ENCODE results near the gene SMARCA2. TPM values are rescaled to one million over a fixed set of nuclear protein-coding genes. Genes with fewer than 3 reads are reported as not detected.

The SMARCA2 gene
- total and polyA plus RNA-seq, 9 of the 15 experiments (the other 6 are each of a cell fraction or from before 2014, with no cell fraction given): 8.0 to 34.8 (median 25.5) TPM

DNA sequence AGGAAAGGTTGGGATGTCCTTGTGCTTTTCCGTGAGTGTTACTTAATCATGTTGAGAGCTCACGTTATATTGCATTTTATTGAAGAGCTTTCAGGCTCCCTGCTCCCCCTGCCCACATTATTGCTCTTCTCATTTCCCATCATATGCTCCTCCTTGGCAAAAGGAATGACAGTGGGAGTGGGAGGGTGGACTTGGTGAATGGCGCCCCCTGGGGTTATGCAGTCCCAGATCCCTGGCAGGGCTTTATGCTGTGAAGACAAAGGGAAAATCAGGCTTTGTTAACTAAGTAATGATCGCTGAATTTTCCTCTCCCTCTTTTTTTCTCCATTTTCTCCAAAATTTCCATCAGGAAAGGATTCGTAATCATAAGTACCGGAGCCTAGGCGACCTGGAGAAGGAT is 166.6 kb downstream of the SMARCA2 start:
- Histone ChIP-seq H3K9ac (ENCODE audit: insufficient read depth in 1 of 2, low read depth in 2 of 2, low read length in 2 of 2) (no peak overlapping the region), H3K79me2 (ENCODE audit: control insufficient read depth, insufficient read depth, low read length) (no peaks in the 10 kb centered on the region), H3K4me3 (no peak overlapping the region), H3K36me3 (ENCODE audit: control insufficient read depth, insufficient read depth, low read length) (peaks cover 19% of the 10 kb centered on the region; the same call in 2 of the 3 replicates), H3K27ac (ENCODE audit: extremely low read depth, low read depth, low read length) (no peak overlapping the region), H3K9me3 (replicated peaks; ENCODE audit: control insufficient read depth, insufficient read depth, low read depth, low read length) (no peaks in the 10 kb centered on the region), H3K9me1 (ENCODE audit: control insufficient read depth, insufficient read depth, low read length) (no peaks in the 10 kb centered on the region), H2AFZ (ENCODE audit: low read depth, low read length) (no peak overlapping the region), H3K4me1 (replicated peaks in 1 of 2; ENCODE audit: control insufficient read depth in 2 of 2, insufficient read depth in 2 of 2, low read length in 2 of 2) (no peaks in the 10 kb centered on the region), H3K27me3 (ENCODE audit: control insufficient read depth in 2 of 2, insufficient read depth in 2 of 2, low read length in 2 of 2) (no peaks in the 10 kb centered on the region), H3K4me2 (ENCODE audit: insufficient read depth, low read length) (no peak overlapping the region), H4K20me1 (replicated peaks; ENCODE audit: control insufficient read depth, insufficient read depth, low read length) (no peaks in the 10 kb centered on the region)
- ChIA-PET POLR2A (interaction anchor here (0.6 kb wide), 1 partner anchor 14 kb away, joined by 3 read pairs; no protein-coding TSS in a partner anchor), CTCF (ENCODE audit: low intra/inter-chr PET ratio) (interaction anchor here (0.7 kb wide), 2 partner anchors 60 to 240 kb away, joined by 3 read pairs; no protein-coding TSS in a partner anchor)
- WGBS (ENCODE audit: insufficient coverage, low coverage, missing lambda C conversion rate): 76% methylated on average over 6 of the region's 7 CpGs
- DNase-seq (ENCODE audit: extremely low read depth in 1 of 4, low spot score in 3 of 4) (peak; percentile 13 to 30 (median 22)), ATAC-seq (peak; percentile 64; the same call in 1 of the 3 replicates), FAIRE-seq (no peak)
- in situ Hi-C loops (cut with MboI): no loop called here
- intact Hi-C loops (cut with micrococcal nuclease): no loop called here
- no TSS peak for BruUV-seq (replicated peaks)
- no peak for TF ChIP-seq THRAP3 (IDR thresholded peaks at IDR 0.05; ENCODE audit: borderline replicate concordance)
- no peak for TF ChIP-seq EWSR1 (IDR thresholded peaks at IDR 0.05; ENCODE audit: borderline replicate concordance, low read depth, partially characterized antibody)
- TF ChIP-seq RERE (CRISPR knock-in tag; IDR thresholded peaks at IDR 0.05; ENCODE audit: borderline replicate concordance): no peak
- no peak for TF ChIP-seq STAT5A (IDR thresholded peaks at IDR 0.05; ENCODE audit: borderline replicate concordance, low read length)
- TF ChIP-seq TCF3 (CRISPR knock-in tag; IDR thresholded peaks at IDR 0.05): no peak
- TF ChIP-seq HDAC6 (IDR thresholded peaks at IDR 0.05; ENCODE audit: low read depth, low read length): no peak
- TF ChIP-seq CEBPG (CRISPR knock-in tag; IDR thresholded peaks at IDR 0.05): no peak
- no peak for TF ChIP-seq CEBPG (tag; conservative IDR thresholded peaks at IDR 0.05 in 1 of 2, IDR thresholded peaks at IDR 0.05 in 1 of 2)
- no peak for TF ChIP-seq CREM (IDR thresholded peaks at IDR 0.05; ENCODE audit: low read depth)
- TF ChIP-seq HINFP (tag; conservative IDR thresholded peaks at IDR 0.05; ENCODE audit: low read depth): no peak
- TF ChIP-seq PPARD (CRISPR knock-in tag; IDR thresholded peaks at IDR 0.05): no peak
- TF ChIP-seq ZNF551 (CRISPR knock-in tag; IDR thresholded peaks at IDR 0.05): no peak
- TF ChIP-seq FOXK2 (conservative IDR thresholded peaks at IDR 0.05 in 1 of 2, IDR thresholded peaks at IDR 0.05 in 1 of 2; ENCODE audit: low read depth in 2 of 2): no peak
- TF ChIP-seq RCOR1 (IDR thresholded peaks at IDR 0.05; ENCODE audit: borderline replicate concordance in 1 of 2, low read depth in 2 of 2, low read length in 2 of 2): no peak

Measured in K562 (cell line).